ENCODE data around the gene BCL2A1.
"Not testable (repeated sequence)": the region's sequence is repeated elsewhere in the genome, so short reads cannot be mapped to it uniquely, and the experiment has no call there.

The BCL2A1 gene

DNA sequence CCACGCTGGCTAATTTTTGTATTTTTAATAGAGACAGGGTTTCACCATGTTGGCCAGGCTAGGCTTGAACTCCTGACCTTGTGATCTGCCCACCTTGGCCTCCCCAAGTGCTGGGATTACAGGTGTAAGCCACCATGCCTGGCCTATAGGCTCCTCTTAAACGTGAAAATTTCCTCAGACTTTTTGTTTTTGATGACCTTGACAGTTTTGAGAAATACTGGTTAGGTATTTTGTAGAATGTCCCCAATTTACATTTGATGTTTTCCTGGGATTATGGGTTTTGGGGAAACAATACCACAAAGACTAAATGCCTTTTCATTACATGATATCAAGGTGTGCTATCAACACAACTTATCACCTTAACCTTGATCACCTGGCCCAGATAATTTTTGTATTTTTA lies 20.7 kb downstream of the BCL2A1 start:
- Histone ChIP-seq H3K9ac (ENCODE audit: low read length) (no peak overlapping the region), H3K36me3 (ENCODE audit: control insufficient read depth, insufficient read depth, low read length) (no peaks in the 10 kb centered on the region), H3K4me1 (ENCODE audit: control insufficient read depth, insufficient read depth, low read length) (no peaks in the 10 kb centered on the region), H3K9me3 (ENCODE audit: control insufficient read depth, low read length) (no peaks in the 10 kb centered on the region), H3K4me3 (ENCODE audit: low read length) (no peak overlapping the region), H3K27me3 (ENCODE audit: control insufficient read depth, insufficient read depth, low read length) (no peaks in the 10 kb centered on the region)

GRCh38 chr15:79948761-79949160 lies 22.2 kb downstream of the BCL2A1 start:
- no peak overlapping the region for H3K4me3 ChIP-seq (ENCODE audit: low read length)
- no peaks in the 10 kb centered on the region for H3K9me3 ChIP-seq (ENCODE audit: control insufficient read depth, low read length)
- H3K4me1 ChIP-seq (ENCODE audit: control insufficient read depth, insufficient read depth, low read length), result no peaks in the 10 kb centered on the region
- no peaks in the 10 kb centered on the region for H3K27me3 ChIP-seq (ENCODE audit: control insufficient read depth, insufficient read depth, low read length)
- H3K36me3 ChIP-seq (ENCODE audit: control insufficient read depth, insufficient read depth, low read length), result no peaks in the 10 kb centered on the region
- no peak overlapping the region for H3K9ac ChIP-seq (ENCODE audit: low read length)

- H3K4me1 ChIP-seq (ENCODE audit: control insufficient read depth, insufficient read depth, low read length), result no peaks in the 10 kb centered on the region
- H3K36me3 ChIP-seq (ENCODE audit: control insufficient read depth, insufficient read depth, low read length), result no peaks in the 10 kb centered on the region
- H3K9ac ChIP-seq (ENCODE audit: low read length), result no peak overlapping the region
- H3K4me3 ChIP-seq (ENCODE audit: low read length), result no peak overlapping the region
- H3K9me3 ChIP-seq (ENCODE audit: control insufficient read depth, low read length), result no peaks in the 10 kb centered on the region
- no peaks in the 10 kb centered on the region for H3K27me3 ChIP-seq (ENCODE audit: control insufficient read depth, insufficient read depth, low read length)
Measured at GRCh38 chr15:79948095-79948695, 22.8 kb downstream of the BCL2A1 start.

DNA sequence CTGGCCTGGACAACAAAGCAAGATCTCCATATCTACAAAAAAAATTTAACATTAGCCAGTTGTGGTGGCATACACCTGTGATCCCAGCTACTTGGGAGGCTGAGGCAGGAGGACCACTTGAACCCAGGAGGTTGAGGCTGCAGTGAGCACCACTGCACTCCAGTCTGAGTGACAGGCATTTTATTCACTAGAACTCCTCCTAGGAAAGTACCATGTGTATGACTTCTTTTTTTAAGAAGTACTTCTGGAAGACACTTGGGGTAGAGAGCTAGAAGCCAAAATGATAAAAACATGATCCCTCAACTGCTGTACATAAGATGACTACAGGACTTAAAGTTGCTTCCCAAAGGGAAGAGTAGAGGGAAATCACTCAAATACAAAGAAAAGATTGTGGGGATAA lies 24.0 kb downstream of the BCL2A1 start:
- no peaks in the 10 kb centered on the region for H3K36me3 ChIP-seq (ENCODE audit: control insufficient read depth, insufficient read depth, low read length)
- no peaks in the 10 kb centered on the region for H3K4me1 ChIP-seq (ENCODE audit: control insufficient read depth, insufficient read depth, low read length)
- no peak overlapping the region for H3K9ac ChIP-seq (ENCODE audit: low read length)
- no peaks in the 10 kb centered on the region for H3K9me3 ChIP-seq (ENCODE audit: control insufficient read depth, low read length)
- H3K27me3 ChIP-seq (ENCODE audit: control insufficient read depth, insufficient read depth, low read length), result no peaks in the 10 kb centered on the region
- H3K4me3 ChIP-seq (ENCODE audit: low read length), result no peak overlapping the region

DNA sequence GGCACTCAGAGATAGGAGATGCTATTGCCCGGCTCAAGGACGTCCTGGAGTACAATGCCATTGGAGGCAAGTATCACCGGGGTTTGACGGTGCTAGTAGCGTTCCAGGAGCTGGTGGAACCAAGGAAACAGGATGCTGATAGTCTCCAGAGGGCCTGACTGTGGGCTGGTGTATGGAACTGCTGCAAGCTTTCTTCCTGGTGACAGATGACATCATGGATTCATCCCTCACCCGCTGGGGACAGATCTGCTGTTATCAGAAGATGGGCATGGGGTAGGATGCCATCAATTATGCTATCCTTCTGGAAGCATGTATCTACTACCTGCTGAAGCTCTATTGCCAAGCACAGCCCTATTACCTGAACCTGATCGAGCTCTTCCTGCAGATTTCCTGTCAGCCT lies 26.4 kb downstream of the BCL2A1 start:
- H3K36me3 ChIP-seq (ENCODE audit: control insufficient read depth, insufficient read depth, low read length), result no peaks in the 10 kb centered on the region
- no peaks in the 10 kb centered on the region for H3K9me3 ChIP-seq (ENCODE audit: control insufficient read depth, low read length)
- no peaks in the 10 kb centered on the region for H3K4me1 ChIP-seq (ENCODE audit: control insufficient read depth, insufficient read depth, low read length)
- no peak overlapping the region for H3K4me3 ChIP-seq (ENCODE audit: low read length)
- no peaks in the 10 kb centered on the region for H3K27me3 ChIP-seq (ENCODE audit: control insufficient read depth, insufficient read depth, low read length)
- no peak overlapping the region for H3K9ac ChIP-seq (ENCODE audit: low read length)

DNA sequence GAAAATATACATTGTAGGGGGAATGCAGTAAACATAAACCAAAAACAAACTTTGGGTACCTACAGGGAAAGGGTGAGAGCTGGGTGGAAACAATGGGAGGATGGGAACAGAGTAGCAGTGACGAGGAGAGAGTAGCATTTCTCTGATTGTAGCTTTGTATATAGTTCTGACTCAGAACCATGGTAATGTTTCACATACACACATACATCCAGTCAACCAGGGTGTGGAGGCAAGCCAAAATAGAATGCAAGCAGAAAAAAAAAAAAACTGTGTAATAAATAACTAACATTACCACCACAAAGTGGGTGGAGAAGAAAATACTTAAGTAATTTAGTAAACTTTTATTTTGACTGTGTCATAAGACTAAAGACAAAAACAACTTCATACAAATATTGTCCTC lies 27.2 kb downstream of the BCL2A1 start:
- Histone ChIP-seq H3K9me3 (ENCODE audit: control insufficient read depth, low read length) (no peaks in the 10 kb centered on the region), H3K36me3 (ENCODE audit: control insufficient read depth, insufficient read depth, low read length) (no peaks in the 10 kb centered on the region), H3K27me3 (ENCODE audit: control insufficient read depth, insufficient read depth, low read length) (no peaks in the 10 kb centered on the region)

DNA sequence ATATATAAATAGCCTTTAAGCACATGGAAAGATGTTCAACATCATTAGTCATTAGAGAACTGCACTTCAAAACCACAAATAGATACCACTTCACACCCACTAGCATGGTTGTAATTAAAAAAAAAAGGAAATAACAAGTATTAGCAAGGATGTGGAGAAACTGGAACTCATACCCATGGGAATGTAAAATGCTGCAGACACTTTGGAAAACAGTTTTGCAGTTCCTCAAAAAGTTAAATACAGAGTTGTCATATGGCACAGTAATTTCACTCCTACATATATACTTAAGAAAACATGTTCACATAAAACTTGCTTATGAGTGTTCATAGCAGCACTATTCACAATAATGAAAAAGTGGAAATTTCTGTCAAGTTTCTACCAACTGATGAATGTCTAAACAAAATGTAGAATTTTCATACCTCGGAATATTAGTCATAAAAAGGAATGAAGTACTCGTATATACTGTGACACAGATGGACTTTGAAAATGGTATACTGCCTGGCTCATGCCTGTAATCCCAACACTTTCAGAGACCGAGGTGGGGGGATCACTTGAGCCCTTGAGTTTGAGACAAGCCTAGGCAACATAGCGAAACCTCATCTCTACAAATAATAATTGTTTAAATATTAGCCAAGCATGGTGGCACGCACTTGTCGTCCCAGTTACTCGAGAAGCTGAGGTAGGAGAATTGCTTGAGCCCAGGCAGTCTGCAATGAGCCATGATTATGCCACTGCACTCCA lies 28.1 kb downstream of the BCL2A1 start:
- H3K9me3 ChIP-seq (ENCODE audit: control insufficient read depth, low read length), result no peaks in the 10 kb centered on the region
- no peaks in the 10 kb centered on the region for H3K4me1 ChIP-seq (ENCODE audit: control insufficient read depth, insufficient read depth, low read length)
- no peak overlapping the region for H3K9ac ChIP-seq (ENCODE audit: low read length)
- no peak overlapping the region for H3K4me3 ChIP-seq (ENCODE audit: low read length)
- no peaks in the 10 kb centered on the region for H3K36me3 ChIP-seq (ENCODE audit: control insufficient read depth, insufficient read depth, low read length)
- H3K27me3 ChIP-seq (ENCODE audit: control insufficient read depth, insufficient read depth, low read length), result no peaks in the 10 kb centered on the region

More for the DNA sequence above, 27.2 kb downstream of the BCL2A1 start:
- Histone ChIP-seq H3K4me1 (ENCODE audit: control insufficient read depth, insufficient read depth, low read length) (no peaks in the 10 kb centered on the region), H3K4me3 (ENCODE audit: low read length) (no peak overlapping the region), H3K9ac (ENCODE audit: low read length) (no peak overlapping the region)

DNA sequence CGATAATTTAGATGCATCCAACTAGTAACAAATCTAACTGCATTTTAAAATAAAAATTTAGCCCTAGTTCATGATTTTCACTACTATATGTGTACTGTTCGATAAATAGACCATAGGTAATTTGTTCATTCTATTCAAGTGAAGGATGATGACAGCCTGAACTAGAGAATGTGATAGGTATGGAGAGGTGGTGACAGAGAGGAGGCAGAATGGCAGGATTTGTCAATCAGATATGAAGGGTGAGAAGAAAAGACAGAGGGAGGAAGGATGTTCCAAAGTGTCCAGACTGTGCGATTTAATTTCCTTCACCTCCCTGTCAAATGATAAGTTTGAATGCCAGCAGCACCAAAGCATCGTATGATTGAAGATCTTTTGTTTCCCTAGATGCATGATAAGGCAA lies 31.6 kb downstream of the BCL2A1 start:
- Histone ChIP-seq H3K27me3 (ENCODE audit: control insufficient read depth, insufficient read depth, low read length) (no peaks in the 10 kb centered on the region), H3K9ac (ENCODE audit: low read length) (no peak overlapping the region), H3K9me3 (ENCODE audit: control insufficient read depth, low read length) (no peaks in the 10 kb centered on the region), H3K36me3 (ENCODE audit: control insufficient read depth, insufficient read depth, low read length) (no peaks in the 10 kb centered on the region), H3K4me1 (ENCODE audit: control insufficient read depth, insufficient read depth, low read length) (no peaks in the 10 kb centered on the region), H3K4me3 (ENCODE audit: low read length) (no peak overlapping the region)

DNA sequence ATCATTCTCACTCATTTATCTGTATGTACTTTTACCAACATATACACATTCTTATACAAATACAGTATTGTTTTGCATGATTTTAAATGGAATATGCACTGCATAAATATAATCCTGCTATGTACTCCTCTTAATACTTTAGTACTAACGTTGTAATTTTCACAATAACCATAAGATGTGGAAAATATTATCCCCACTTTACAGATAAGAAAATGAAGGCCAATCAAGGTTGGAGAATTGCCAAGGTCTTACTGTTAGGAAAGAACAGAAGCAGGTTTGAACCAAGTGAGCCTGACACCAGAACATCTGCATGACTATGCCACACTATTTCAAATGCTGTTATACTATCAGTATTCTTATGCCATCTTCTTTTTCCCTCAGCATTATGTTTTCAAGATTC lies 32.9 kb downstream of the BCL2A1 start:
- Histone ChIP-seq H3K27me3 (ENCODE audit: control insufficient read depth, insufficient read depth, low read length) (no peaks in the 10 kb centered on the region), H3K36me3 (ENCODE audit: control insufficient read depth, insufficient read depth, low read length) (no peaks in the 10 kb centered on the region), H3K9me3 (ENCODE audit: control insufficient read depth, low read length) (no peaks in the 10 kb centered on the region), H3K4me1 (ENCODE audit: control insufficient read depth, insufficient read depth, low read length) (no peaks in the 10 kb centered on the region), H3K9ac (ENCODE audit: low read length) (no peak overlapping the region), H3K4me3 (ENCODE audit: low read length) (no peak overlapping the region)

- not testable (repeated sequence) for H3K27me3 ChIP-seq (ENCODE audit: control insufficient read depth, insufficient read depth, low read length); H3K4me1 ChIP-seq (ENCODE audit: control insufficient read depth, insufficient read depth, low read length); H3K9ac ChIP-seq (ENCODE audit: low read length); H3K4me3 ChIP-seq (ENCODE audit: low read length); H3K36me3 ChIP-seq (ENCODE audit: control insufficient read depth, insufficient read depth, low read length); H3K9me3 ChIP-seq (ENCODE audit: control insufficient read depth, low read length)
Measured at GRCh38 chr15:79935556-79936201, 35.3 kb downstream of the BCL2A1 start.

- Histone ChIP-seq H3K4me3 (ENCODE audit: low read length) (no peak overlapping the region), H3K9me3 (ENCODE audit: control insufficient read depth, low read length) (no peaks in the 10 kb centered on the region), H3K27me3 (ENCODE audit: control insufficient read depth, insufficient read depth, low read length) (no peaks in the 10 kb centered on the region), H3K4me1 (ENCODE audit: control insufficient read depth, insufficient read depth, low read length) (no peaks in the 10 kb centered on the region), H3K36me3 (ENCODE audit: control insufficient read depth, insufficient read depth, low read length) (no peaks in the 10 kb centered on the region), H3K9ac (ENCODE audit: low read length) (no peak overlapping the region)
Measured at GRCh38 chr15:79933231-79933630, 37.8 kb downstream of the BCL2A1 start.

GRCh38 chr15:79932447-79932846 lies 38.5 kb downstream of the BCL2A1 start:
- no peaks in the 10 kb centered on the region for H3K9me3 ChIP-seq (ENCODE audit: control insufficient read depth, low read length)
- no peaks in the 10 kb centered on the region for H3K27me3 ChIP-seq (ENCODE audit: control insufficient read depth, insufficient read depth, low read length)
- no peak overlapping the region for H3K9ac ChIP-seq (ENCODE audit: low read length)
- no peaks in the 10 kb centered on the region for H3K4me1 ChIP-seq (ENCODE audit: control insufficient read depth, insufficient read depth, low read length)
- H3K36me3 ChIP-seq (ENCODE audit: control insufficient read depth, insufficient read depth, low read length), result no peaks in the 10 kb centered on the region
- H3K4me3 ChIP-seq (ENCODE audit: low read length), result no peak overlapping the region

Data from mucosa of stomach (tissue), 1 donor.